Right lobe of liver (tissue), 6 donors: ENCODE measurements around the gene RABL2A. TPM values are rescaled to one million over a fixed set of nuclear protein-coding genes. Genes with fewer than 3 reads are reported as not detected.
A peak's percentile ranks its signal among the peaks of the same experiment; 100 is the strongest.
"Not testable (repeated sequence)": the region's sequence is repeated elsewhere in the genome, so short reads cannot be mapped to it uniquely, and the experiment has no call there.

Source experiments
- ATAC-seq, 4 donors: fragments of 200-7000 bp; cut with Tn5 transposase; one replicate each; pipeline ENCODE4 v1.9.1; 2020; ENCODE audit warnings: mild to moderate bottlenecking in 4 of 4, moderate library complexity in 4 of 4
- DNase-seq, 3 donors: peaks; one replicate each; pipeline ENCODE4 v3.0.0-alpha.2; 2020
- H3K27ac ChIP-seq, 3 donors: fragments of 200-600 bp; one replicate each; pipeline ENCODE4 v1.8.0; 2022
- H3K27me3 ChIP-seq, 2 donors: fragments of 200-600 bp; one replicate each; pipeline ENCODE4 v1.8.0; 2022
- H3K36me3 ChIP-seq, 4 donors: fragments of 200-600 bp; sonication (generic) in 1 of 4; one replicate each; pipeline versions ENCODE4 v1.5.1 to v1.8.0; 2017 to 2022; ENCODE audit warnings: control low read depth in 1 of 4
- H3K4me1 ChIP-seq, 4 donors: fragments of 200-600 bp; sonication (generic) in 1 of 4; one replicate each; pipeline versions ENCODE4 v1.5.1 to v1.8.0; 2017 to 2022; ENCODE audit warnings: control low read depth in 1 of 4
- H3K4me3 ChIP-seq, 3 donors: fragments of 200-600 bp; one replicate each; pipeline ENCODE4 v1.8.0; 2022
- H3K9me3 ChIP-seq, 4 donors: fragments of 200-600 bp; sonication (generic) in 1 of 4; one replicate each; pipeline versions ENCODE4 v1.5.1 to v1.8.0; 2017 to 2022; ENCODE audit warnings: control low read depth in 1 of 4
- POLR2A ChIP-seq: fragments of 450-650 bp; IDR thresholded peaks from one replicate; pipeline ENCODE4 v1.6.1; 2017; ENCODE audit warnings: antibody characterized with exemption, mild to moderate bottlenecking
- WGBS: methylation state at CpG from one replicate; pipeline ENCODE4 v1.1.6; 2018; ENCODE audit warnings: low coverage, low lambda C conversion rate; ENCODE audit not compliant: insufficient coverage; ENCODE audit errors: missing lambda C conversion rate; 5-methylcytosine and 5-hydroxymethylcytosine counted together
- intact Hi-C, 2 donors: fragments of 100-400 bp; cut with DNase I; formaldehyde crosslinking; loops; one replicate each; pipeline versions ENCODE4 v1.11.2 to v1.14.1; 2022
- long read RNA-seq: library from polyadenylated mRNA; unstranded; transcript quantifications from one replicate; pipeline ENCODE4 v2.0.0, GENCODE V29; 2019
- total RNA-seq, 6 experiments: library from RNA; depleted of rRNA in 2 of 6; stranded (reverse); fragments of >200 nt in 2 of 6; fragmentation: NEBNext Ultra II Directional in 3 of 6; extraction: Animal tissue kit (Norgen Biotek cat#: 25700) in 3 of 6; gene quantifications; one replicate each; pipeline versions ENCODE4 v1.1.0 to v1.2.4, GENCODE V29; 2016 to 2023
- TF ChIP-seq, protein P1 (sequence below), 4 donors: fragments of 200-600 bp in 3 of 4; fragments of 450-650 bp in 1 of 4; IDR thresholded peaks; one replicate each; pipeline versions ENCODE4 v1.5.1 to v1.8.0; 2016 to 2022; ENCODE audit warnings: antibody characterized with exemption in 4 of 4, mild to moderate bottlenecking in 2 of 4
- donor health status: DM: no; HTN: yes; CAD: no.
- donor health status: DM: no; HTN: no; CAD: no.
- donor health status: DM: no; HTN: no; CAD: no.
- donor health status: DM: no; HTN: yes; CAD: no.
- donor health status: DM: no; HTN: yes; CAD: no.

RABL2A gene
- 10 to 100 TPM in 2 of 6 experiments, 1 to 10 TPM in 3, under 1 TPM in 1; 0.92 to 11.0 (median 6.9) TPM for total RNA-seq
- long read RNA-seq, result 0 reads

DNA sequence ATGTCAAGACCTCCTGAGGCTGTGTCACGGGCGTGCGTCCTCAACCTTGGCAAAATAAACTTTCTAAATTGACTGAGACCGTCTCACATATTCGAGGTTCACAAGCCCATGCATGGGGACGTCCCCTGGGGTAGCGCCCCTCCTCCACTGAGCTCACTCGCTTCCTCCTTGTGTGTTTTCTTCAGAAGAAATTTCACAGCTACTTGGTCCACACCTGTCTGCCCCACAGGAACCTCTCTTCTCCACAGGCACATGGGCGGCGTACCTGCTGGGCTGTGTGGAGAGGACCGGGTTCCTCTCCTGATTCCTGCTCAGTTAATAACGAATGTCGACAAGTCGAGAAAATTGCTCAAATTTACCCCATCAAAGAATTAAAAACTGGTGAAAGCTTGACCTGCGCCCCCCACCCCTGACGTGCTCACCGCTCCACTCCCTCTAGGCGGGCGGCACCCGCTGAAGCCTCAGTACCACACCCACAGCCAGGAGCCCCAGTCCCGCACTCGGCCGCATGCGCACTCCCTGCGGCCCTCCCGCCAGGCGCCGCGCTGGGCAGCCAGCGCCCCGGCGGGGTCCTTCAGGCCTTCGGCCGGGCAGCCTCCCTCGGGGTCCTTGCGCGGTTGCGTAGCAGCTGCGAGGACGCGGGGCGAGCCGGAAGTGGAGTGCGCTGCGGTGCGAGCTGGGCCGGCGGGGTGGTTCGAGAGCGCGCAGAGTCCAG, at the start of gene RABL2A:
Gene RABL2A (plus strand): TSS at position 651 of the 715 bp plus-strand sequence. CDS start 1,341 bp downstream, outside the sequence.
- DNase-seq, result peak; percentile 89 to 90 (median 90)
- WGBS, result 0% methylated on average over 5 of the region's 51 CpGs
- peak within 1 kb of the TSS; percentile 37 to 60 (median 53) for H3K4me3 ChIP-seq
- intact Hi-C loops, H3K27ac ChIP-seq, H3K36me3 ChIP-seq, H3K27me3 ChIP-seq, H3K4me1 ChIP-seq, H3K9me3 ChIP-seq: not testable (repeated sequence)
- peak; percentile 99 to 100 (median 100) for ATAC-seq

DNA sequence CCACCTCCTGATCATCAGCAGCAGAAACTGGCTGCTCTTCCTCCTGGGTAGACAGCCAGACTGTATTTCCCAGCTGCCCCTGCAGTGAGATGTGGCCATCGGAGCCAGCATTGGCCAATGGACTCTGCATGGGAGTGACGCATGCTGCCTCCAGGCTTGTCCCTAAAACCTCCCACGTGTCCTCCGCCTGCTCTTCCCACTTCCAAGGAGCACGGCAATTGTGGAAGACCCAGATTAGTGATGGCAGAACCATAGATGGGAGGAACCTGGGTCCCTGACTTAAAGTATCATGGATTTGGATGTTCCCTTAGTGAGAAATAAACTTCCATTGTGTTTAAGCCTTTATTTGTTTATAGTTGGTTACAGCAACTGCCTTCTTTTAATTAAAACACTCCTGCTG, 48.6 kb upstream of the RABL2A start:
- H3K27ac ChIP-seq, H3K4me3 ChIP-seq, H3K9me3 ChIP-seq, DNase-seq, H3K4me1 ChIP-seq, intact Hi-C loops, H3K27me3 ChIP-seq, ATAC-seq, H3K36me3 ChIP-seq: not testable (repeated sequence)
- 24% methylated on average over 5 of the region's 5 CpGs for WGBS

GRCh38 chr2:113582473-113582872, 44.6 kb upstream of the RABL2A start:
- H3K27ac ChIP-seq, ATAC-seq, intact Hi-C loops, DNase-seq, H3K4me3 ChIP-seq, H3K27me3 ChIP-seq, H3K36me3 ChIP-seq, H3K9me3 ChIP-seq, H3K4me1 ChIP-seq: not testable (repeated sequence)
- 86% methylated on average over 2 of the region's 3 CpGs for WGBS

- Histone ChIP-seq H3K27ac (peak overlapping the region in 2 of 3 donors; percentile 70 to 76), H3K4me3 (peak overlapping the region; percentile 57 to 74 (median 59))
- ATAC-seq, intact Hi-C loops, H3K4me1 ChIP-seq, H3K36me3 ChIP-seq, H3K27me3 ChIP-seq, H3K9me3 ChIP-seq: not testable (repeated sequence)
- peak; percentile 37 for TF ChIP-seq POLR2A
- DNase-seq, result peak; percentile 89 to 92 (median 89)
- 2% methylated on average over 38 of the region's 63 CpGs for WGBS
Observed at GRCh38 chr2:113583521-113584225, 43.4 kb upstream of the RABL2A start.

- peak in 2 of 3 donors; percentile 47 to 69 for DNase-seq
- 3% methylated on average over 23 of the region's 47 CpGs for WGBS
- H3K36me3 ChIP-seq, H3K27me3 ChIP-seq, ATAC-seq, H3K4me1 ChIP-seq, intact Hi-C loops, H3K9me3 ChIP-seq: not testable (repeated sequence)
- H3K4me3 ChIP-seq, result peak overlapping the region; percentile 57 to 74 (median 59)
- H3K27ac ChIP-seq, result peak overlapping the region; percentile 31 to 76 (median 70)
Observed at GRCh38 chr2:113584311-113585092, 42.6 kb upstream of the RABL2A start.

DNA sequence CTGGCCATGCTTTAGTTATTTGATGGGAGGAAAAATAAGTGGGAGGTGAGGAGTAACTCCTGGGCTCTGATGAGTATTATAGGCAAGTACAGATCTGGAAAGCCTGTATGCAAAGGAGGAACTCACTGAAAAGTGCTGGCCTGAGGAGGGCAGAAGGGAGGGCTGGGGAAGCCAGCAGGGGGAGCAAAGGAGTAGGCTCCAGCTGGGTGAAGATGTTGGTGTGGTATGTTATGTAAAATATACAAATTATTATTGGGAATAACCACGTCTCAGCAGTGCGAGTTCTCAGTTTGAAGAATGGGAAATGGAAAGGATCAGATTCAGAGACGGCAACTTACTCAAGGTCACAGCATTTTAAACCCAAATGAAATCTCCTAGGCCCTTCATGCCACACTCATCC, 39.9 kb upstream of the RABL2A start:
- intact Hi-C loops, H3K4me1 ChIP-seq, H3K9me3 ChIP-seq, ATAC-seq, H3K27ac ChIP-seq, H3K36me3 ChIP-seq, H3K4me3 ChIP-seq, H3K27me3 ChIP-seq: not testable (repeated sequence)
- 55% methylated on average over 3 of the region's 3 CpGs for WGBS
- DNase-seq, result peak in 2 of 3 donors; percentile 57 to 58
- TF ChIP-seq, protein P1, sequence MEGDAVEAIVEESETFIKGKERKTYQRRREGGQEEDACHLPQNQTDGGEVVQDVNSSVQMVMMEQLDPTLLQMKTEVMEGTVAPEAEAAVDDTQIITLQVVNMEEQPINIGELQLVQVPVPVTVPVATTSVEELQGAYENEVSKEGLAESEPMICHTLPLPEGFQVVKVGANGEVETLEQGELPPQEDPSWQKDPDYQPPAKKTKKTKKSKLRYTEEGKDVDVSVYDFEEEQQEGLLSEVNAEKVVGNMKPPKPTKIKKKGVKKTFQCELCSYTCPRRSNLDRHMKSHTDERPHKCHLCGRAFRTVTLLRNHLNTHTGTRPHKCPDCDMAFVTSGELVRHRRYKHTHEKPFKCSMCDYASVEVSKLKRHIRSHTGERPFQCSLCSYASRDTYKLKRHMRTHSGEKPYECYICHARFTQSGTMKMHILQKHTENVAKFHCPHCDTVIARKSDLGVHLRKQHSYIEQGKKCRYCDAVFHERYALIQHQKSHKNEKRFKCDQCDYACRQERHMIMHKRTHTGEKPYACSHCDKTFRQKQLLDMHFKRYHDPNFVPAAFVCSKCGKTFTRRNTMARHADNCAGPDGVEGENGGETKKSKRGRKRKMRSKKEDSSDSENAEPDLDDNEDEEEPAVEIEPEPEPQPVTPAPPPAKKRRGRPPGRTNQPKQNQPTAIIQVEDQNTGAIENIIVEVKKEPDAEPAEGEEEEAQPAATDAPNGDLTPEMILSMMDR (IDR thresholded peaks at IDR 0.05), result peak in 3 of 4 donors; percentile 47 to 58 (median 54)

DNA sequence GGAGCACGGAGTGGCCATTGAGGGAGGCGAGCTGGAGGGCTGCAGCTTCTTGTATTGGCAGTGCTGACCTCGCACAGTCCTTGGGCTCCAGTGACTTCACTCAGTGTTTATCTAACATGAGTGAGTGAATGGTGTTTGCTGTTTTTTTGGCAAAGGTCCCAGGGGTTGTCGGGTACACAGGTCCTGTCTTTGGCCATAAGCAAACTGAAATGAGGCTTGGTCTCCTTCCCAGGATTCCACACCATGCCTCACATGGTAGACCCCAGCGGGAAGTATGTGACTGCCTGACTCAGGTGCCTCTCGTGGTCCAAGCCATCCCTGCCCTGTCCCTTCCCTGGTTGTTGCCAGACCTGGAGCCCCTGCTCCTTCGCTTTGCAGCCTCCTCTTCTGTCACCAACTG, 37.5 kb upstream of the RABL2A start:
- H3K4me1 ChIP-seq, H3K36me3 ChIP-seq, intact Hi-C loops, DNase-seq, H3K27ac ChIP-seq, ATAC-seq, H3K27me3 ChIP-seq, H3K9me3 ChIP-seq, H3K4me3 ChIP-seq: not testable (repeated sequence)
- WGBS, result no CpG with 5 or more reads among the region's 7 CpGs

- intact Hi-C loops, H3K4me1 ChIP-seq, H3K27ac ChIP-seq, H3K4me3 ChIP-seq, H3K27me3 ChIP-seq, ATAC-seq, DNase-seq, H3K9me3 ChIP-seq, H3K36me3 ChIP-seq: not testable (repeated sequence)
- 67% methylated on average over 1 of the region's 9 CpGs for WGBS
Observed at GRCh38 chr2:113591926-113592325, 35.1 kb upstream of the RABL2A start.

GRCh38 chr2:113593280-113593679, 33.8 kb upstream of the RABL2A start:
- intact Hi-C loops, result not testable (repeated sequence)

GRCh38 chr2:113595725-113596124, 31.3 kb upstream of the RABL2A start:
- ATAC-seq, H3K4me3 ChIP-seq, H3K27ac ChIP-seq, H3K36me3 ChIP-seq, intact Hi-C loops, H3K27me3 ChIP-seq, DNase-seq, H3K4me1 ChIP-seq, H3K9me3 ChIP-seq: not testable (repeated sequence)
- 70% methylated on average over 2 of the region's 10 CpGs for WGBS

More at GRCh38 chr2:113593280-113593679, 33.8 kb upstream of the RABL2A start:
- WGBS, result 68% methylated on average over 4 of the region's 6 CpGs
- H3K4me3 ChIP-seq, H3K36me3 ChIP-seq, H3K27me3 ChIP-seq, H3K9me3 ChIP-seq, H3K27ac ChIP-seq, DNase-seq, H3K4me1 ChIP-seq, ATAC-seq: not testable (repeated sequence)
